ENCODE measurements around the gene ADH1A.
A peak's percentile ranks its signal among the peaks of the same experiment; 100 is the strongest.
"Not testable (repeated sequence)": the region's sequence is repeated elsewhere in the genome, so short reads cannot be mapped to it uniquely, and the experiment has no call there.

ADH1A gene

GRCh38 chr4:99290848-99291786 is at the start of gene ADH1A:
ADH1A (minus strand) TSS chr4:99290985; CDS start chr4:99290914, 71 bp downstream.
- DNase-seq: no peak

GRCh38 chr4:99339172-99339571 is 48.4 kb upstream of the ADH1A start:
- DNase-seq: no peak

GRCh38 chr4:99336553-99336952 is 45.8 kb upstream of the ADH1A start:
- no peak for DNase-seq

GRCh38 chr4:99334880-99335279 is 44.1 kb upstream of the ADH1A start:
- no peak for DNase-seq

- DNase-seq: no peak
Measured at GRCh38 chr4:99330648-99331047, 39.9 kb upstream of the ADH1A start.

GRCh38 chr4:99329876-99330275 is 39.1 kb upstream of the ADH1A start:
- DNase-seq: no peak

GRCh38 chr4:99324979-99325378 is 34.2 kb upstream of the ADH1A start:
- DNase-seq: peak; percentile 67

- DNase-seq: no peak
Measured at GRCh38 chr4:99324361-99324760, 33.6 kb upstream of the ADH1A start.

- no peak for DNase-seq
Measured at GRCh38 chr4:99323756-99324155, 33.0 kb upstream of the ADH1A start.

- peak; percentile 7 for DNase-seq
Measured at GRCh38 chr4:99321241-99322191, 30.7 kb upstream of the ADH1A start, which contains the start of gene ADH1B. ADH1B (minus strand) TSS chr4:99321401; CDS start chr4:99321331, 70 bp downstream.

GRCh38 chr4:99317811-99318210 is 27.0 kb upstream of the ADH1A start:
- not testable (repeated sequence) for DNase-seq

GRCh38 chr4:99317354-99317753 is 26.6 kb upstream of the ADH1A start:
- no peak for DNase-seq

GRCh38 chr4:99315839-99316238 is 25.1 kb upstream of the ADH1A start:
- DNase-seq: no peak

- no peak for DNase-seq
Measured at GRCh38 chr4:99314211-99314610, 23.4 kb upstream of the ADH1A start.

GRCh38 chr4:99310389-99310788 is 19.6 kb upstream of the ADH1A start:
- no peak for DNase-seq

GRCh38 chr4:99305638-99306400 is 15.0 kb upstream of the ADH1A start:
- no peak for DNase-seq

- no peak for DNase-seq
Measured at GRCh38 chr4:99301376-99302164, 10.8 kb upstream of the ADH1A start.

GRCh38 chr4:99300934-99301333 is 10.1 kb upstream of the ADH1A start:
- DNase-seq: peak; percentile 90

GRCh38 chr4:99293357-99293756 is 2.6 kb upstream of the ADH1A start:
- DNase-seq: no peak

- no peak for DNase-seq
Measured at GRCh38 chr4:99285387-99285786, 5.4 kb downstream of the ADH1A start.

- DNase-seq: no peak
Measured at GRCh38 chr4:99282731-99283130, 8.1 kb downstream of the ADH1A start.

- DNase-seq: no peak
Measured at GRCh38 chr4:99281261-99281660, 9.5 kb downstream of the ADH1A start.
